Measurements from ENCODE around the gene SCTR. TPM values are rescaled to one million over a fixed set of nuclear protein-coding genes. Genes with fewer than 3 reads are reported as not detected.

SCTR gene
- total RNA-seq, 1 experiment from 2014 or later: not detected

DNA sequence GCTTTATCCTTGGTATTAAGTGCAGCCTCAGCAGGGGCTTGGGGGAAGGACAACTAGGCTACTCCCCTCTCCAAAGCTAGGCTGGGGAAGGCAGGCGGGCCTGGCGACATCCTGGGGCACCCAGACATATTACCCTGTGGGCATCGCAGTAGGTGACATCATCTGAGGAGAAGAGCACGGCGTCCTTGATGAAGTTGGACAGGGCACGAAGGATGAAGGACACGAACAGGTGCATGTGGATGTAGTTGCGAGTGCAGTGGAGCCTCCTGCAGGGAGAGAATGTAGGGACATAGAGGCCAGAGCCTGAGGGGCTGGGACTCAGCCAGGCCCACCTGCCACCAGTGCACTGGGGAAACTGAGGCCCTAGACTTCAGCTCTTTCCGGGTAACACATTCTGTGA is 60.3 kb downstream of the SCTR start:
- no TSS peak for BruUV-seq (replicated peaks)
- H3K27me3 Mint-ChIP-seq (ENCODE audit: insufficient read depth, unreplicated experiment): no peaks in the 10 kb centered on the region
- intact Hi-C loops (cut with micrococcal nuclease): no loop called here
- no peaks in the 10 kb centered on the region for H3K9me3 Mint-ChIP-seq (ENCODE audit: unreplicated experiment)
- no peak overlapping the region for H3K27ac Mint-ChIP-seq (ENCODE audit: low read depth, unreplicated experiment)
- POLR2A ChIA-PET: no interaction called here
- H3K4me1 Mint-ChIP-seq (ENCODE audit: insufficient read depth, unreplicated experiment): peaks cover 12% of the 10 kb centered on the region
- H3K36me3 Mint-ChIP-seq (ENCODE audit: insufficient read depth, unreplicated experiment): no peaks in the 10 kb centered on the region
- DNase-seq (ENCODE audit: unreplicated experiment): no peak
- TF ChIP-seq, protein P1, sequence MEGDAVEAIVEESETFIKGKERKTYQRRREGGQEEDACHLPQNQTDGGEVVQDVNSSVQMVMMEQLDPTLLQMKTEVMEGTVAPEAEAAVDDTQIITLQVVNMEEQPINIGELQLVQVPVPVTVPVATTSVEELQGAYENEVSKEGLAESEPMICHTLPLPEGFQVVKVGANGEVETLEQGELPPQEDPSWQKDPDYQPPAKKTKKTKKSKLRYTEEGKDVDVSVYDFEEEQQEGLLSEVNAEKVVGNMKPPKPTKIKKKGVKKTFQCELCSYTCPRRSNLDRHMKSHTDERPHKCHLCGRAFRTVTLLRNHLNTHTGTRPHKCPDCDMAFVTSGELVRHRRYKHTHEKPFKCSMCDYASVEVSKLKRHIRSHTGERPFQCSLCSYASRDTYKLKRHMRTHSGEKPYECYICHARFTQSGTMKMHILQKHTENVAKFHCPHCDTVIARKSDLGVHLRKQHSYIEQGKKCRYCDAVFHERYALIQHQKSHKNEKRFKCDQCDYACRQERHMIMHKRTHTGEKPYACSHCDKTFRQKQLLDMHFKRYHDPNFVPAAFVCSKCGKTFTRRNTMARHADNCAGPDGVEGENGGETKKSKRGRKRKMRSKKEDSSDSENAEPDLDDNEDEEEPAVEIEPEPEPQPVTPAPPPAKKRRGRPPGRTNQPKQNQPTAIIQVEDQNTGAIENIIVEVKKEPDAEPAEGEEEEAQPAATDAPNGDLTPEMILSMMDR (IDR thresholded peaks at IDR 0.05; ENCODE audit: unreplicated experiment): no peak
- H3K4me3 Mint-ChIP-seq (ENCODE audit: unreplicated experiment): no peak overlapping the region
- CTCF ChIA-PET: interaction anchor here (0.7 to 7.3 kb wide), 4 partner anchors 12 to 582 kb away, joined by 3 to 41 read pairs (median 4); no protein-coding TSS in a partner anchor

DNA sequence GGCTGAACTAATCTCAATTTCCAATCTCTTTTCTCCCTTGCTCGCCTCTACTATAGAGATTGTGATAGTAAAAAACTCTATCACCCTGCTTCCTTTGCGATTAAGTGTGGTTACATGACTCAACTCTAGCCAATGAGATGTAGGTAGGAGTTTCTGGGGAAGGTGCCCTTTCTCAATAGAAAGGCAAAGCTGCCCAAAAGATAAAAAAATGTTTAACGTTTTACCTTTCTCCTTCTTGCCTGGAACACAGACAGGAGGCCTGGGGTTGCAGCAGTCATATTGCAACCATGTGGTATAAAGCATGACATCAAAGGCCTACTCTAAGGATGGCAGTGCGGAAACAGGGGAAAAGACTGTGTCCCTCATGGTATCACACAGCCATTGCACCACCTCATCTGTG is 61.1 kb downstream of the SCTR start:
- Mint-ChIP-seq H3K36me3 (ENCODE audit: insufficient read depth, unreplicated experiment) (no peaks in the 10 kb centered on the region), H3K4me1 (ENCODE audit: insufficient read depth, unreplicated experiment) (peaks cover 6% of the 10 kb centered on the region)
- BruUV-seq (replicated peaks): no TSS peak

GRCh38 chr2:119462574-119462973 is 61.7 kb downstream of the SCTR start:
- no TSS peak for BruUV-seq (replicated peaks)
- H3K36me3 Mint-ChIP-seq (ENCODE audit: insufficient read depth, unreplicated experiment): no peaks in the 10 kb centered on the region
- H3K27ac Mint-ChIP-seq (ENCODE audit: low read depth, unreplicated experiment): no peak overlapping the region
- no peaks in the 10 kb centered on the region for H3K27me3 Mint-ChIP-seq (ENCODE audit: insufficient read depth, unreplicated experiment)
- TF ChIP-seq, protein P1 (IDR thresholded peaks at IDR 0.05; ENCODE audit: unreplicated experiment): no peak
- no peaks in the 10 kb centered on the region for H3K9me3 Mint-ChIP-seq (ENCODE audit: unreplicated experiment)
- no peak for DNase-seq (ENCODE audit: unreplicated experiment)
- CTCF ChIA-PET: interaction anchor here (5.8 kb wide), 1 partner anchor 14 kb away, joined by 24 read pairs; no protein-coding TSS in a partner anchor
- POLR2A ChIA-PET: no interaction called here
- intact Hi-C loops (cut with micrococcal nuclease): no loop called here
- no peak overlapping the region for H3K4me3 Mint-ChIP-seq (ENCODE audit: unreplicated experiment)
- H3K4me1 Mint-ChIP-seq (ENCODE audit: insufficient read depth, unreplicated experiment): peaks cover 6% of the 10 kb centered on the region

More for the DNA sequence above, 61.1 kb downstream of the SCTR start:
- TF ChIP-seq, protein P1 (IDR thresholded peaks at IDR 0.05; ENCODE audit: unreplicated experiment): no peak
- Mint-ChIP-seq H3K27ac (ENCODE audit: low read depth, unreplicated experiment) (no peak overlapping the region), H3K27me3 (ENCODE audit: insufficient read depth, unreplicated experiment) (no peaks in the 10 kb centered on the region), H3K9me3 (ENCODE audit: unreplicated experiment) (no peaks in the 10 kb centered on the region), H3K4me3 (ENCODE audit: unreplicated experiment) (no peak overlapping the region)
- POLR2A ChIA-PET: no interaction called here
- DNase-seq (ENCODE audit: unreplicated experiment): no peak
- CTCF ChIA-PET: no interaction called here
- intact Hi-C loops (cut with micrococcal nuclease): no loop called here

DNA sequence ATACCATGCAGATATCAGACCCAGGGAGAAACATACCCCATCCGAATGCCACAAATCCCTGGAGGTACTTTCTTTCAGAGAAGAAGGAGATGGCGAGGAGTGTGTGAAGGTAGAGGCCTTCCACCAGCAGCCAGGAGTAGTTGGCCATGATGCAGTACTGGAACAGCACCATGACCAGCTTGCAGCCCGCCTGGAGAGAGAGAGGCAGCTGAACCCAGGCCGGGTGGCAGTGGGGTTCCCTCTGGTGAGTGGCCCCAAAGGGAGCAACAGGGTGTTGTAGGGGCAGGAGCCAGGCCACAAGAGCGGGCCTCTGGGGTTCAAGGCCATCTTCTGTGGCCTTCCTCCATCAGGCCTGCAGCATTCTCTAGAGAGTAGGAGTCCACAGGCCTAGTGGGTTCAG is 62.5 kb downstream of the SCTR start:
- DNase-seq (ENCODE audit: unreplicated experiment): no peak
- H3K27me3 Mint-ChIP-seq (ENCODE audit: insufficient read depth, unreplicated experiment): no peaks in the 10 kb centered on the region
- H3K4me3 Mint-ChIP-seq (ENCODE audit: unreplicated experiment): no peak overlapping the region
- no peaks in the 10 kb centered on the region for H3K9me3 Mint-ChIP-seq (ENCODE audit: unreplicated experiment)
- TF ChIP-seq, protein P1 (IDR thresholded peaks at IDR 0.05; ENCODE audit: unreplicated experiment): no peak
- ChIA-PET POLR2A (no interaction called here), CTCF (interaction anchor here (5.8 kb wide), 1 partner anchor 14 kb away, joined by 24 read pairs; no protein-coding TSS in a partner anchor)
- H3K36me3 Mint-ChIP-seq (ENCODE audit: insufficient read depth, unreplicated experiment): no peaks in the 10 kb centered on the region
- H3K4me1 Mint-ChIP-seq (ENCODE audit: insufficient read depth, unreplicated experiment): peaks cover 6% of the 10 kb centered on the region
- BruUV-seq (replicated peaks): no TSS peak
- no peak overlapping the region for H3K27ac Mint-ChIP-seq (ENCODE audit: low read depth, unreplicated experiment)
- intact Hi-C loops (cut with micrococcal nuclease): no loop called here
